ENCODE measurements around the gene STK32B.

STK32B gene

GRCh38 chr4:5114950-5115349, 63.7 kb downstream of the STK32B start:
- Mint-ChIP-seq H3K4me1 (no peaks in the 10 kb centered on the region), H3K36me3 (no peaks in the 10 kb centered on the region), H3K4me3 (no peak overlapping the region), H3K27ac (no peak overlapping the region), H3K9me3 (no peaks in the 10 kb centered on the region), H3K27me3 (no peaks in the 10 kb centered on the region)
- CTCF ChIA-PET, result no interaction called here
- no peak for DNase-seq

GRCh38 chr4:5118091-5118786, 67.0 kb downstream of the STK32B start:
- no peak overlapping the region for H3K4me3 Mint-ChIP-seq

GRCh38 chr4:5118994-5119835, 67.9 kb downstream of the STK32B start:
- CTCF ChIA-PET, result no interaction called here
- no peak overlapping the region for H3K27ac Mint-ChIP-seq
- no peaks in the 10 kb centered on the region for H3K36me3 Mint-ChIP-seq
- DNase-seq, result no peak
- H3K4me3 Mint-ChIP-seq, result no peak overlapping the region
- no peaks in the 10 kb centered on the region for H3K27me3 Mint-ChIP-seq
- H3K9me3 Mint-ChIP-seq, result peaks cover 4% of the 10 kb centered on the region
- H3K4me1 Mint-ChIP-seq, result no peaks in the 10 kb centered on the region

More at GRCh38 chr4:5118091-5118786, 67.0 kb downstream of the STK32B start:
- no peaks in the 10 kb centered on the region for H3K4me1 Mint-ChIP-seq
- H3K9me3 Mint-ChIP-seq, result no peaks in the 10 kb centered on the region
- no peak overlapping the region for H3K27ac Mint-ChIP-seq
- DNase-seq, result no peak
- H3K36me3 Mint-ChIP-seq, result no peaks in the 10 kb centered on the region
- H3K27me3 Mint-ChIP-seq, result no peaks in the 10 kb centered on the region
- CTCF ChIA-PET, result no interaction called here

GRCh38 chr4:5120067-5120466, 68.8 kb downstream of the STK32B start:
- CTCF ChIA-PET, result no interaction called here
- H3K36me3 Mint-ChIP-seq, result no peaks in the 10 kb centered on the region
- no peaks in the 10 kb centered on the region for H3K27me3 Mint-ChIP-seq
- DNase-seq, result no peak
- H3K4me1 Mint-ChIP-seq, result no peaks in the 10 kb centered on the region
- no peak overlapping the region for H3K27ac Mint-ChIP-seq
- no peak overlapping the region for H3K4me3 Mint-ChIP-seq
- peaks cover 5% of the 10 kb centered on the region for H3K9me3 Mint-ChIP-seq

GRCh38 chr4:5120468-5120867, 69.2 kb downstream of the STK32B start:
- Mint-ChIP-seq H3K36me3 (no peaks in the 10 kb centered on the region), H3K9me3 (peaks cover 5% of the 10 kb centered on the region), H3K4me1 (no peaks in the 10 kb centered on the region), H3K27ac (no peak overlapping the region), H3K4me3 (no peak overlapping the region), H3K27me3 (no peaks in the 10 kb centered on the region)
- CTCF ChIA-PET, result no interaction called here
- DNase-seq, result no peak

- CTCF ChIA-PET, result no interaction called here
- no peaks in the 10 kb centered on the region for H3K4me1 Mint-ChIP-seq
Observed at GRCh38 chr4:5122114-5122513, 70.8 kb downstream of the STK32B start.

GRCh38 chr4:5124876-5125275, 73.6 kb downstream of the STK32B start:
- Mint-ChIP-seq H3K36me3 (no peaks in the 10 kb centered on the region), H3K27ac (no peak overlapping the region), H3K4me3 (no peak overlapping the region), H3K9me3 (peaks cover 8% of the 10 kb centered on the region), H3K27me3 (no peaks in the 10 kb centered on the region), H3K4me1 (no peaks in the 10 kb centered on the region)
- DNase-seq, result no peak
- CTCF ChIA-PET, result no interaction called here

More at GRCh38 chr4:5122114-5122513, 70.8 kb downstream of the STK32B start:
- Mint-ChIP-seq H3K27ac (no peak overlapping the region), H3K9me3 (peaks cover 8% of the 10 kb centered on the region), H3K27me3 (no peaks in the 10 kb centered on the region), H3K4me3 (no peak overlapping the region), H3K36me3 (no peaks in the 10 kb centered on the region)
- no peak for DNase-seq

- H3K36me3 Mint-ChIP-seq, result no peaks in the 10 kb centered on the region
- H3K27ac Mint-ChIP-seq, result no peak overlapping the region
- DNase-seq, result no peak
- H3K4me3 Mint-ChIP-seq, result no peak overlapping the region
- H3K4me1 Mint-ChIP-seq, result no peaks in the 10 kb centered on the region
- H3K27me3 Mint-ChIP-seq, result no peaks in the 10 kb centered on the region
- peaks cover 8% of the 10 kb centered on the region for H3K9me3 Mint-ChIP-seq
- CTCF ChIA-PET, result no interaction called here
Observed at GRCh38 chr4:5125321-5125720, 74.0 kb downstream of the STK32B start.

- Mint-ChIP-seq H3K36me3 (no peaks in the 10 kb centered on the region), H3K4me1 (no peaks in the 10 kb centered on the region), H3K4me3 (no peak overlapping the region), H3K9me3 (peaks cover 8% of the 10 kb centered on the region), H3K27me3 (no peaks in the 10 kb centered on the region), H3K27ac (no peak overlapping the region)
- CTCF ChIA-PET, result no interaction called here
- DNase-seq, result no peak
Observed at GRCh38 chr4:5126231-5126630, 75.0 kb downstream of the STK32B start.

GRCh38 chr4:5126857-5127256, 75.6 kb downstream of the STK32B start:
- no peak for DNase-seq
- CTCF ChIA-PET, result no interaction called here
- H3K9me3 Mint-ChIP-seq, result peaks cover 8% of the 10 kb centered on the region
- H3K4me3 Mint-ChIP-seq, result no peak overlapping the region
- H3K27me3 Mint-ChIP-seq, result no peaks in the 10 kb centered on the region
- H3K27ac Mint-ChIP-seq, result no peak overlapping the region
- no peaks in the 10 kb centered on the region for H3K36me3 Mint-ChIP-seq
- H3K4me1 Mint-ChIP-seq, result no peaks in the 10 kb centered on the region

- H3K9me3 Mint-ChIP-seq, result peaks cover 8% of the 10 kb centered on the region
- no peaks in the 10 kb centered on the region for H3K27me3 Mint-ChIP-seq
- no peak overlapping the region for H3K4me3 Mint-ChIP-seq
- CTCF ChIA-PET, result no interaction called here
- H3K36me3 Mint-ChIP-seq, result no peaks in the 10 kb centered on the region
- H3K27ac Mint-ChIP-seq, result no peak overlapping the region
- no peaks in the 10 kb centered on the region for H3K4me1 Mint-ChIP-seq
- DNase-seq, result no peak
Observed at GRCh38 chr4:5127556-5127955, 76.3 kb downstream of the STK32B start.

- CTCF ChIA-PET, result no interaction called here
- no peak for DNase-seq
- Mint-ChIP-seq H3K4me1 (no peaks in the 10 kb centered on the region), H3K27me3 (no peaks in the 10 kb centered on the region), H3K4me3 (no peak overlapping the region), H3K27ac (no peak overlapping the region), H3K9me3 (peaks cover 8% of the 10 kb centered on the region), H3K36me3 (no peaks in the 10 kb centered on the region)
Observed at GRCh38 chr4:5128569-5128968, 77.3 kb downstream of the STK32B start.

GRCh38 chr4:5133201-5133600, 81.9 kb downstream of the STK32B start:
- no peak overlapping the region for H3K27ac Mint-ChIP-seq
- H3K4me1 Mint-ChIP-seq, result no peaks in the 10 kb centered on the region
- H3K27me3 Mint-ChIP-seq, result no peaks in the 10 kb centered on the region
- DNase-seq, result no peak
- CTCF ChIA-PET, result no interaction called here
- peaks cover 2% of the 10 kb centered on the region for H3K9me3 Mint-ChIP-seq
- no peaks in the 10 kb centered on the region for H3K36me3 Mint-ChIP-seq
- no peak overlapping the region for H3K4me3 Mint-ChIP-seq

GRCh38 chr4:5133933-5134594, 82.8 kb downstream of the STK32B start:
- Mint-ChIP-seq H3K27ac (no peak overlapping the region), H3K4me3 (no peak overlapping the region), H3K36me3 (no peaks in the 10 kb centered on the region), H3K27me3 (no peaks in the 10 kb centered on the region), H3K4me1 (no peaks in the 10 kb centered on the region), H3K9me3 (peaks cover 2% of the 10 kb centered on the region)
- DNase-seq, result no peak
- CTCF ChIA-PET, result interaction anchor here (0.6 kb wide), 1 partner anchor 128 kb away, joined by 6 read pairs; no protein-coding TSS in a partner anchor

All from activated naive CD4-positive, alpha-beta T cell treated with anti-CD3 and anti-CD28 coated beads, Interleukin-2, amount 10 ng/mL, durations not matched to agents 7 days and 5 days (primary cell).